Measurements from ENCODE around the gene EMILIN1.

Gene EMILIN1

DNA sequence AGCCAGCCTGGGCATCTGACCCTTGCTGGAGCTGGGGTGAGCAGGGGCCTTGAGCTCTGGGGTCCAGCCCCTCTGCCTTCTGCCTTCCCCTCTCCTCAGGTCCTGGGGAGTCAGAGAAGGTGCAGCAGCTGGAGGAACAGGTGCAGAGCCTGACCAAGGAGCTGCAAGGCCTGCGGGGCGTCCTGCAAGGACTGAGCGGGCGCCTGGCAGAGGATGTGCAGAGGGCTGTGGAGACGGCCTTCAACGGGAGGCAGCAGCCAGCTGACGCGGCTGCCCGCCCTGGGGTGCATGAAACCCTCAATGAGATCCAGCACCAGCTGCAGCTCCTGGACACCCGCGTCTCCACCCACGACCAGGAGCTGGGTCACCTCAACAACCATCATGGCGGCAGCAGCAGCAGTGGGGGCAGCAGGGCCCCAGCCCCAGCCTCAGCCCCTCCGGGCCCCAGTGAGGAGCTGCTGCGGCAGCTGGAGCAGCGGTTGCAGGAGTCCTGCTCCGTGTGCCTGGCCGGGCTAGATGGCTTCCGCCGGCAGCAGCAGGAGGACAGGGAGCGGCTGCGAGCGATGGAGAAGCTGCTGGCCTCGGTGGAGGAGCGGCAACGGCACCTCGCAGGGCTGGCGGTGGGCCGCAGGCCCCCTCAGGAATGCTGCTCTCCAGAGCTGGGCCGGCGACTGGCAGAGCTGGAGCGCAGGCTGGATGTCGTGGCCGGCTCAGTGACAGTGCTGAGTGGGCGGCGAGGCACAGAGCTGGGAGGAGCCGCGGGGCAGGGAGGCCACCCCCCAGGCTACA lies 3.8 kb downstream of the EMILIN1 start:
- no peak for DNase-seq

DNA sequence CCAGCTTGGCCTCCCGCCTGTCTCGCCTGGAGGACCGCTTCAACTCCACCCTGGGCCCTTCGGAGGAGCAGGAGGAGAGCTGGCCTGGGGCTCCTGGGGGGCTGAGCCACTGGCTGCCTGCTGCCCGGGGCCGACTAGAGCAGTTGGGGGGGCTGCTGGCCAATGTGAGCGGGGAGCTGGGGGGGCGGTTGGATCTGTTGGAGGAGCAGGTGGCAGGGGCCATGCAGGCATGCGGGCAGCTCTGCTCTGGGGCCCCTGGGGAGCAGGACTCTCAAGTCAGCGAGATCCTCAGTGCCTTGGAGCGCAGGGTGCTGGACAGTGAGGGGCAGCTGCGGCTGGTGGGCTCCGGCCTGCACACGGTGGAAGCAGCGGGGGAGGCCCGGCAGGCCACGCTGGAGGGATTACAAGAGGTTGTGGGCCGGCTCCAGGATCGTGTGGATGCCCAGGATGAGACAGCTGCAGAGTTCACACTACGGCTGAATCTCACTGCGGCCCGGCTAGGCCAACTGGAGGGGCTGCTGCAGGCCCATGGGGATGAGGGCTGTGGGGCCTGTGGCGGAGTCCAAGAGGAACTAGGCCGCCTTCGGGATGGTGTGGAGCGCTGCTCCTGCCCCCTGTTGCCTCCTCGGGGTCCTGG lies 4.5 kb downstream of the EMILIN1 start:
- DNase-seq, result no peak

DNA sequence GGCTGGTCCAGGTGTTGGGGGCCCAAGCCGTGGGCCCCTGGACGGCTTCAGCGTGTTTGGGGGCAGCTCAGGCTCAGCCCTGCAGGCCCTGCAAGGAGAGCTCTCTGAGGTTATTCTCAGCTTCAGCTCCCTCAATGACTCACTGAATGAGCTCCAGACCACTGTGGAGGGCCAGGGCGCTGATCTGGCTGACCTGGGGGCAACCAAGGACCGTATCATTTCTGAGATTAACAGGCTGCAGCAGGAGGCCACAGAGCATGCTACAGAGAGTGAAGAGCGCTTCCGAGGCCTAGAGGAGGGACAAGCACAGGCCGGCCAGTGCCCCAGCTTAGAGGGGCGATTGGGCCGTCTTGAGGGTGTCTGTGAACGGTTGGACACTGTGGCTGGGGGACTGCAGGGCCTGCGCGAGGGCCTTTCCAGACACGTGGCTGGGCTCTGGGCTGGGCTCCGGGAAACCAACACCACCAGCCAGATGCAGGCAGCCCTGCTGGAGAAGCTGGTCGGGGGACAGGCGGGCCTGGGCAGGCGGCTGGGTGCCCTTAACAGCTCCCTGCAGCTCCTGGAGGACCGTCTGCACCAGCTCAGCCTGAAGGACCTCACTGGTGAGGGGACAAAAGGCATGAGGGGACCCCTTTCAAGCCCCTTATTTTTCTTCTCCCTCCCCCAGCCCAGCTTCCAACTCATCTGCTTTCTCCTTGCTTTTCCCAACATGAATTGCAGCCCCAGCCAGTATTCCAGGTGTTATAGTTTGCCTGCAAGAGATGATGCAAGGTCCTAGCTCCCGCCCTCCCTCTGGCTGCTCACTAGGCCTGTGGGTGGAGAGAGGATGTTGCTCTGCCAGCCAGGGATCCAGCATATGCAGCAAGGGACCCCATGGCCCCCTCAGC lies 5.2 kb downstream of the EMILIN1 start:
- no peak for DNase-seq

DNA sequence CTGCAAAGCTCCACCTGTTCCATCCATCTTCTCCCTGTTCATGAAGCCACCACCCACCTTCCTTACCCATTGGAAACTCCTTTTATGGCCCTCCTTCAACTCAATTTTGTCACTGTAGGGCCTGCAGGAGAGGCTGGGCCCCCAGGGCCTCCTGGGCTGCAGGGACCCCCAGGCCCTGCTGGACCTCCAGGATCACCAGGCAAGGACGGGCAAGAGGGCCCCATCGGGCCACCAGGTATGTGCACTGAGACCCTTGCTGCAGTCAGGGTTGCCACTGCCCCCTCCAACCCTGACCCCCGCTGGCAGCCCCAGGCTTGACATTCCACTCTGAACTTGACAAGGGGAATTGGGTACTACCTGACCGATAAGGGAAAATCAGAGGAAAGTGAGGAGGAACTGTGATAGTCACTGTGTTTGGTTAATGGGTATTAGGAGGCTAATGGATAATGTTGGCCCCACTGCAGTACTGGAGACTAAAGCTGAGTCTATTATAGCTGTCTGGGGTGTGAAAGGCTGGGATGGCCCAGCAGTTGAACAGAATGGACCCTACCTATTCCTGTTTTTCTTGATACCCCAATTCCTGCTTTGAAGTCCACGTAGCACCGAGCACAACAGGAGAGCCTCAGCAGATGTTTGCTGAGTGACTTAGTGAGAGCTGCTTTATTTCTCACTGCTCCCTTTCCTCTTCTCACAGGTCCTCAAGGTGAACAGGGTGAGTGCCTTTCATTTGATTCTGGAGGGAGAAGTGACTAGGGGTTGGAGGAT lies 6.1 kb downstream of the EMILIN1 start:
- no peak for DNase-seq

DNA sequence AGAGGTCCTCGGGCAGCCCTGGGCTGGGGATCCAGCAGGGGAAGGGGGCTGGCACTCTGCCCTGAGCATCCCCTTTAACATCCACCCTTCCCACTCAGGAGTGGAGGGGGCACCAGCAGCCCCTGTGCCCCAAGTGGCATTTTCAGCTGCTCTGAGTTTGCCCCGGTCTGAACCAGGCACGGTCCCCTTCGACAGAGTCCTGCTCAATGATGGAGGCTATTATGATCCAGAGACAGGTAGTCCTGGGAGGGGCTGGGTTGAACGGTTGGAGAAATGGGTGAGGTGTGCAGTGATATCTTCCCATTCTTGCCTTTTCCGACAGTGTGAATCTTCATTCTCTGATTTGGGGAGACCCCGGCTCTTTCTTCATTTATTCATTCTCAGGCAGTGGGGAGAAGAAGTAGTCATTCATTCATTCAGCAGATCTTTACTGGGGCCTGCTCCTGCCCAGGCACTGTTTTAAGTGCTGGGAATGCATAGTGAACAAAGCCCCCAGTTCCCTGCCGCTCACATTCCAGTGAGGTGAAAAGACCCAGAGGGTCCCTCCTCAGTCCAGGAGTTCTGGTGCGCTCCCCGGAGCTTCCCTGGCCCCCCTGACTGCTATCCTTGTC lies 6.8 kb downstream of the EMILIN1 start:
- DNase-seq, result no peak

DNA sequence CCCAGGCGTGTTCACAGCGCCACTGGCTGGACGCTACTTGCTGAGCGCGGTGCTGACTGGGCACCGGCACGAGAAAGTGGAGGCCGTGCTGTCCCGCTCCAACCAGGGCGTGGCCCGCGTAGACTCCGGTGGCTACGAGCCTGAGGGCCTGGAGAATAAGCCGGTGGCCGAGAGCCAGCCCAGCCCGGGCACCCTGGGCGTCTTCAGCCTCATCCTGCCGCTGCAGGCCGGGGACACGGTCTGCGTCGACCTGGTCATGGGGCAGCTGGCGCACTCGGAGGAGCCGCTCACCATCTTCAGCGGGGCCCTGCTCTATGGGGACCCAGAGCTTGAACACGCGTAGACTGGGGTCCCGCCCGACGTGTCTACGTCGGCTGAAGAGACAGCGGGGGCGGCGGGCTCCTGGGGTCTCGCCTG lies 7.3 kb downstream of the EMILIN1 start:
- peak in 1 of 2 donors; percentile 64 for DNase-seq

DNA sequence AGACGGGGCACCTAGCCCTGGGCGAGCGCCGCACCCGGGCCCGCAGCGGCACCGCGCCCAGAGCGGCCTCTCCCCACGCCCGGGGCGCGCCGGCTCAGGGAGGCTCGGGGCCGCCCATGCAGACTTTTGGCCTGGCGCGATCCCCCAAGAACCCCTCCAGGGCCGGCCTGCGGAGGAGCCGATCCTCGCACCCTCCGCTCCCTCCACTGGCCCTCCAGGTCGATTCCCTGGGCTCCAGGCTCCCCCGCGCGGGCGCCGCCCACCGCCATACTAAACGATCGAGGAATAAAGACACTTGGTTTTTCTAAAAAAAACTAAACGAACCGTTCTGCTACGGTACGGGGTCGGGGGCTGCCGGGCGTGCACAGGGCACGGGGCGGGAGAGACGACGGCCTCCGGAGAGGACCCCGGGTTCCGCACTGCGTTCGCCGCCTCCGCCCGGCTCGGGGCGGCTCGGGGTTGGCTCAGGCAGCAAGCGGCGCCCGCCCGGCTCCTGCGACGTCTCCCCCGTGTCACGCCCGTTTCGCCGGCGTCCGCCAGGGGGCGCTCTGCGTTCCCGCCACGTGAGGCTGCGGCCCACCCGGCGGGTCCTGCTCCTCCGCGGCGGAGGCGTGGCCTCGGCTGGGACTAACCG lies 7.8 kb downstream of the EMILIN1 start:
- peak; percentile 76 to 88 for DNase-seq

DNA sequence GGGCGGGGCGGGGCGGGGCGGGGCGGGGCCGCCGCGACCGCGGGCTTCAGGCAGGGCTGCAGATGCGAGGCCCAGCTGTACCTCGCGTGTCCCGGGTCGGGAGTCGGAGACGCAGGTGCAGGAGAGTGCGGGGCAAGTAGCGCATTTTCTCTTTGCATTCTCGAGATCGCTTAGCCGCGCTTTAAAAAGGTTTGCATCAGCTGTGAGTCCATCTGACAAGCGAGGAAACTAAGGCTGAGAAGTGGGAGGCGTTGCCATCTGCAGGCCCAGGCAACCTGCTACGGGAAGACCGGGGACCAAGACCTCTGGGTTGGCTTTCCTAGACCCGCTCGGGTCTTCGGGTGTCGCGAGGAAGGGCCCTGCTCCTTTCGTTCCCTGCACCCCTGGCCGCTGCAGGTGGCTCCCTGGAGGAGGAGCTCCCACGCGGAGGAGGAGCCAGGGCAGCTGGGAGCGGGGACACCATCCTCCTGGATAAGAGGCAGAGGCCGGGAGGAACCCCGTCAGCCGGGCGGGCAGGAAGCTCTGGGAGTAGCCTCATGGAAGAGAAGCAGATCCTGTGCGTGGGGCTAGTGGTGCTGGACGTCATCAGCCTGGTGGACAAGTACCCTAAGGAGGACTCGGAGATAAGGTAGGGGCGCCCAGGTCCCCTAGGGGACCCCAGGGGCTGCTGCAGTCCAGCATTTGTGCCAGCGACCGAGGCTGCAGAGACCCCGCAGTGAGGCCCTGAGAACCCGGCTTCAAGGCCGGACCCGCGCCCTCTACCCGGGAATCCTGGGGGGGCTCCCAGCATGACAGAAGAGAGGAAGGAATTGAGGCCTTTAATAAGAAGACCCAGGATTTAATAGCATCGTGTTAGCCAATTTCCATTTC lies 8.5 kb downstream of the EMILIN1 start, which contains the start of gene KHK:
Gene KHK (plus strand): TSS at position 49 of the 870 bp plus-strand sequence. CDS start 488 bp downstream, at position 537.
- no peak for DNase-seq

DNA sequence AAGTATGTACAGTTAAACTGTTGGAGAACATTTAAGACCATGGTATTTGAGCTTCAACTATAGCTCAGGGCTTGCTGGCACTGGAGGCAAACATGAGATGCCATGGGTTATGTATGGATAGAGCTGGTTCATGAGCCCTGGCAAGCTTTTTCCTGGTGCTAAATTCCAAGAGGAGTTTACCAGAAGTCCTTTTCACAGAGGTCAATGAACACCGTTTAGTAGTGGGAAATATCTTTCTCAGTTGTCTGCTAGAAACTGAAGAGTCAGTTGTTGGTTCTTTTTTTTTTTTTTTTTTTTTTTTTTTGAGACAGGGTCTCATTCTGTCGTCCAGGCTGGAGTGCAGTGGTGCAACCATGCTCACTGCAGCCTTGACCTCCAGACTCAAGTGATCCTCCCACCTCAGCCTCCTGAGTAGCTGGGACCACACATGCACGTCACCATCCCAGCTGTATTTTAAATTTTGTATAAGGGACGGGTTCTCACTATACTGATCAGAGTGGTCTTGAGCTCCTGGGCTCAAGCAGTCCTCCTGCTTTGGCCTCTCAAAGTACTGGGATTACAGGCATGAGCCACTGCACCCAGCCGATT lies 9.5 kb downstream of the EMILIN1 start:
- DNase-seq, result no peak

DNA sequence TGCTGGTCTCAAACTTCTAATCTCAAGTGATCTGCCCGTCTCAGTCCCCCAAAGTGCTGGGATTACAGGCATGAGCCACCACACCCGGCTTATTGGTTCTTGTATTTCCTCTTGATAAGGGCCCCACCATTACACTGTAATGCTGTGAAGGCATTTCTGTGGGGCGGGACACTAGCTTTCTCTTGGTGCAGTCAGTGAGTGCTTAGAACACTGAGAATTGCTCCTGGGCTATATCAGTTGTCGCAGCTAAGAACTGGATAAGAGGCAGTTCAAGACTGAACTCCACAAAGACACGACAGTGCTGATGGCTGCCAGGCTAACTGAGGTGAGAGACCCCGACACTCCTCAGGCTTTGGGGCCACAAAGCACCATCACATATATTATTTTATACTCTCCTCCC lies 10.2 kb downstream of the EMILIN1 start:
- no peak for DNase-seq

DNA sequence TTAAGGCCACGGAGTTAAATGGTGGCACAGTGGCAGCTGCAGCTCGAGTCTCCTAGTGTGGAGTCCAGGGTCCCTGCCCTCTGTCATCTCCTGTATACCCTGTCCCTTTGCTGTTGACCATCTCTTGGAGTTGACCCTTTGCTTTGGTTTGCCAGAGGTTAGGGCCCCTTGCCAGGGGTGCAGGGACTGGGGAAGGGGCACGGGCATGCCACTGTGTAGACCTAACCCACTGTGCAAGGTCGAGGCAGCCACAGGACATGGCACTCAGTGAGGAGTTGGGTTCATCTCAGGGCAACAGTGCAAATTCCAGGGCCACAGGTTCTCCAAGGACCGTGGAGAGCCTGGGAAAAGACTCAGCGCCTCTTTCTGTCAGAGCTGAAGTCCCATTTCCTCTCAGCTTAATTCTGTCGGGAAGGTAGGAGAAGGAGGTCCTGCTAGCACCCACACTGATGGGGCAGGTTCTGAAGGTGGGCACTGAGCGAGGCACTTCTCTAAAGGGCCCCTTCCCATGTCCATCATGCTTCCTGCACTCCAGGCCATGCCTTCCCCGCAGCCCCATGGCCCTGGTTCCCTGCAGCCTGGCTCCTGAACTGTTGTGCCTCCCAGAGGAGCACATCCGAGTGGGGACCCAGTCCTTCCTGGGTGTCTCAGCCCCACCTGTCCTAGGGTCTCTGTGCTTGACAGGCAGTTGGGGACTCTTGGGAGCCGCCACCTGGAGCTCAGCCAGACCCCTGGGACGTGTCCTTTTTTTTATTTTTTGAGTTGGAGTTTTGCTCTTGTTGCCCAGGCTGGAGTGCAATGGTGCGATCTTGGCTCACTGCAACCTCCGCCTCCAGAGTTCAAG lies 10.9 kb downstream of the EMILIN1 start:
- no peak for DNase-seq

DNA sequence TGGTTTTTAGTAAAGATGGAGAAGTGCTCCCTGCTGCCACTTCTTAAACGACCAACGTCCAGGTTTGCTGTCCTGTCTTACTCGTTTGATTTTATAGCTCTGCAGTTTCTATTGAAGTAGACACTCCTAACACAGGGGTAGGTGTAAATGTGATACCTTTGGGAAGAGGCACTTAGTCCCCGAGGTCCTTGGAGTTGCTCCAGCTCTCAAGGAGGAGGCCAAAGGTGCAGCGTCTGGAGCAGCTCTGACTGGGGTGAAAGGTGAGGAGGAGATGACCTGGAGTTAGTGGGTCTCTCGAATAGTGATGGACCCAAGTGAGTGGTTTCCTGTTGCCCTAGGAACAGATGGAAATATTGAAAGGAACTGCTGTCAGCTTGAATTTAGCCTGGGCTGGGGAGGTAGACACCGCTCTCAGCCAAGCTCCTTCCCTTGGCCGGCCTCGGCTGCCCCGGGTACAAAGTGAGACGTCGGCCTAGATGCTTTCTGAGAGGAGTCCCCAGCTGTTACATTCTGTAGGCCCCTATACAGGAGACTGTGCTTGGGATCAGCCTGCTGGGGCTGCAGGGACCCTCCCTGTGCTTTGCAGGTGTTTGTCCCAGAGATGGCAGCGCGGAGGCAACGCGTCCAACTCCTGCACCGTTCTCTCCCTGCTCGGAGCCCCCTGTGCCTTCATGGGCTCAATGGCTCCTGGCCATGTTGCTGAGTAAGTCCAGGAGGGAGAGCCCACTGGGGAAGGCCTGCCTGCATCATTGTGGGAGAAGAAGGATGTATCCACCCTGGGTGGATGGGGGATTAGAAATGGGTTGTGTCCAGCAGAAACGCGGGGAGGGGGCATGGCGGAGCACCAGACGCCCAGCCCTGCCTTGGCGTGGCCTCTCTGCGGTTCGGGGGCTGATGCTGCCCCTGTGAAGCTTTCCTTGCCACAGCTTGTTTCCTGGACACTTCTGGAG lies 13.6 kb downstream of the EMILIN1 start:
- no peak for DNase-seq

DNA sequence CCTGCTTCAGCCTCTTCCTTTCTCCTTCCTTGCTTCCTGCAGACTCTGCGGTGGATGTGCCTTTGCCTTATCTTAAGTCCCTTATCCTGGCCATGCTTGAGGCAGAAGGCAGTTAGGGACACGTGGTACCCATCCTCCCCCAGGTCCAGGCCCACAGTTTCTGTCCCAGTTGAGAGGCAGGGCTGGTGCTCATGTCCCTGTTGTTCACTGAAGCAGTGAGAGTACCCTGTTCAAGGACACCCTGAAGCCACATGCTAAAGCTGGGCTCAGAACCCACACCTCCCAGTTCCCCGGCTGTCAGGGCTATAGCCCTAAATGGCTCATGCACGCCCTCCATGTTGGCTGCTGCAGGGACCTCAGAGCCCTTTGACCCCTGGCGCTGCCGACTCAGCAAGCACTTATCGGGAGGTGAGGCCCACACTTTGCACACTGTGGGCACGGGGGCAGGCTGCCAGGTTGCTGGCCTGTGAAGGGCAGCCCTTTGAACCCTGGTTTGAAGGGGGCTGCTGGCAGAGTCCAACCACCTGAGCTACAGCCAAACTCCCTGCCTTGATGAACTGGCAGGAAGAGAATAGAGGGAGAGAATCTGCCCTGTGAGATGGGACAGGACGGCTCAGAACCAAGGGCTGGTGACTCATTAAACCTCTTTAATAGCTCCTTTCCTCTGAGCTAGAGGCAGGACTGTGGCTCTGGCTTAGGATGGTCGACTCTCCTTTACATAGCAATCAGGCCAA lies 14.4 kb downstream of the EMILIN1 start:
- DNase-seq, result no peak

DNA sequence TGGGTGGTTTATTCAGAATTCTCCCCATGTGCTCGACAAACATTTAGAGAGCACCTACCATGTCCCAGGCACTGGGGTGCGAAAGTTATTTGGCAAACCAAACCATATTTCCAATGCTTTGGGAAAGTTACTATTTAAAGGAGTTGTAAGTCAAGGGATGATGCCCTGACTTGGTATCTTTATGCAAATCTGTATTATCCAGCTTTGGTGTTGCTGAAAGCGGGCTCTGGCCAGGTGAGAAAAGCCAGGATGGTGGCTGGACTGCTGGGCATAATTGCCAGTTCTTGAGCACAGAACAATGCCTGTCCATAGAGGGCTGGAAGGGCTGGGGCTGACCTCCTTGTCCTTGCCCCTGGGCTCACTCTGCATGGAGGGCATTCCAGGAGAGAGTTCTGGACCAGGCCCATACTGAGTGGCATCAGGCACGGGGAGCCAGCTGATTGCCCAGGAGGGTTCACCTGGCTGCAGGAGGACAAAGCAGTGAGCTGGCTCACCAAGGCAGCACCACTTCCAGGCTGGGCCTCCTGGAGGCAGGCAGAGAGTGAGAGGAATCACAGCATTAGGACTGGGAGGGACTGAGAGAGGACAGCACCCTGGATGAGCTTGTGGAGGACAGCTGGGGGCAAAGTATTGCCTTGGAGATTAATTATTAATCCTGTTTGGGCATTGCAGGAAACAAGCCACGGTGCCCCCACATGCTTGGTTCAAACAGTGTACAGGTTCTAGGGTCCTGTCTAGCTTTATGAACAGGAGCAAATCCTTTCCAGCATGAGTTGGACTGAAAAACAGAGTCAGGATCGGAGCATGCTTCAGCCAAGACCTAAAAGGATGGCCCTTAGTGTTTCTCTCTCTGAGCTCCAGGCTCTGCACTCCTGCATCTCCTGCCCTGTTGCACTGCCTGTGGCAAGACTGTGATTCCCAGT lies 15.3 kb downstream of the EMILIN1 start:
- DNase-seq, result no peak

DNA sequence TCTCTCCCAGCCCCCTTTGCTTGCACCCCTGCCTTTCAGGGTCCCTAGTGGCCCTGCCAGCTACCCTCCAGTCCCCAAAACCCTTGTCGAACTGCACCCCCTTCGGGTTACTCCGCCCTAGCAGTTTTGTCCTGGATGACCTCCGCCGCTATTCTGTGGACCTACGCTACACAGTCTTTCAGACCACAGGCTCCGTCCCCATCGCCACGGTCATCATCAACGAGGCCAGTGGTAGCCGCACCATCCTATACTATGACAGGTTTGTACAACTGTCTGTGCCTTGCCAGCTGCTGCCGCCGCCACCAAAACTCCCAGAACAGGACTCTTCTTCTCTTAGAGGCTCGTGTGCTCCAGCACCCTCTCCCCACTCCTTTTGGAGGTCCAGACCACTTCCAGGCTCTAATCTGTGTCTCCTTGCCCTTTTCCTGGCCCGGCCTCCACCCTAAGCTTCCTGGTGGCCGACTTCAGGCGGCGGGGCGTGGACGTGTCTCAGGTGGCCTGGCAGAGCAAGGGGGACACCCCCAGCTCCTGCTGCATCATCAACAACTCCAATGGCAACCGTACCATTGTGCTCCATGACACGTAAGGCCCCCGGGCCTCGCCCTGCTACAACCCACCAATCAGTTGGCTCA lies 16.1 kb downstream of the EMILIN1 start:
- no peak for DNase-seq

DNA sequence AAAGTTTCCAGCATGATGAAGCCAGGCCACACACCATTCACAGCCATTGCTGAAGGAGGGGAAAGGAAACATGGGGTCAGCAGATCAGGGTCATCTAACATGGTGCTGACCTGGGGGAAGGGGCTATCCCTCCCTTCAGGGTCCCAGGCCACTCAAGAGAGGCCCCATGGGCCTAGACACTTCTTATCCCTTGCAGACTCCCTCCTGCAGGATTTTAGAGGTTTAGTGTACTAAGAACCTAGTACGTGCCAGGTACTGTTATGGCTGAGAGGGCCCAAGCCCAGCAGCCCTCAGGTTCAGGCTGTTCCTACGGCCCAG lies 17.0 kb downstream of the EMILIN1 start:
- no peak for DNase-seq

Measured in bone marrow (tissue), 2 donors.